Neural cell (in vitro differentiated cells): ENCODE measurements around the gene CEMIP. TPM values are rescaled to one million over a fixed set of nuclear protein-coding genes. Genes with fewer than 3 reads are reported as not detected.

Experiments
- H2AFZ ChIP-seq: fragments of 200-600, 300-800 bp; sonication (generic), shearing (Covaris generic); 2 replicates; pipeline ENCODE4 v1.6.0; 2014; ENCODE audit warnings: low read depth, mild to moderate bottlenecking, antibody characterized with exemption, low read length, moderate library complexity
- H3F3A ChIP-seq: fragments of 200-600 bp; shearing (Covaris generic); 2 replicates; pipeline ENCODE4 v1.6.1; 2016; ENCODE audit warnings: mild to moderate bottlenecking, moderate library complexity, mixed read lengths, antibody characterized with exemption, low read length; ENCODE audit not compliant: insufficient read depth, poor library complexity, severe bottlenecking
- H3K27ac ChIP-seq: fragments of 200-600, 300-800 bp; sonication (generic), shearing (Covaris generic); 2 replicates; pipeline ENCODE4 v1.5.1; 2014; ENCODE audit warnings: mild to moderate bottlenecking, low read length, moderate library complexity
- H3K27me3 ChIP-seq: fragments of 300-800, 200-600 bp; sonication (generic), shearing (Covaris generic); 2 replicates; pipeline ENCODE4 v1.6.0; 2014; ENCODE audit warnings: mild to moderate bottlenecking, low read depth, low read length, moderate library complexity; ENCODE audit not compliant: insufficient read depth
- H3K36me3 ChIP-seq: fragments of 300-800, 200-600 bp; sonication (generic), shearing (Covaris generic); 2 replicates; pipeline ENCODE4 v1.5.1; 2014; ENCODE audit warnings: mild to moderate bottlenecking, antibody characterized with exemption, low read length, moderate library complexity; ENCODE audit not compliant: insufficient read depth
- H3K4me2 ChIP-seq: fragments of 300-800, 200-600 bp; sonication (generic), shearing (Covaris generic); 2 replicates; pipeline ENCODE4 v1.6.0; 2014; ENCODE audit warnings: mild to moderate bottlenecking, low read length
- H3K4me3 ChIP-seq: fragments of 300-800, 200-600 bp; sonication (generic), shearing (Covaris generic); 2 replicates; pipeline ENCODE4 v1.5.1; 2014; ENCODE audit warnings: mild to moderate bottlenecking, low read length, moderate library complexity
- H3K79me2 ChIP-seq: fragments of 200-600 bp; shearing (Covaris generic); replicated peaks from 2 replicates; pipeline ENCODE4 v1.6.0; 2014; ENCODE audit warnings: mild to moderate bottlenecking, low read length, moderate library complexity; ENCODE audit not compliant: insufficient read depth
- H3K9ac ChIP-seq: fragments of 300-800, 200-600 bp; sonication (generic), shearing (Covaris generic); 2 replicates; pipeline ENCODE4 v1.6.1; 2016; ENCODE audit warnings: mild to moderate bottlenecking, low read length, mixed read lengths
- H3K9me2 ChIP-seq: fragments of 200-600 bp; shearing (Covaris generic); 2 replicates; pipeline ENCODE4 v1.6.1; 2016; ENCODE audit warnings: mild to moderate bottlenecking, low read length, mixed read lengths; ENCODE audit not compliant: insufficient read depth
- H3K9me3 ChIP-seq: fragments of 200-600, 300-800 bp; sonication (generic), shearing (Covaris generic); 2 replicates; pipeline ENCODE4 v1.6.1; 2016; ENCODE audit warnings: mild to moderate bottlenecking, mixed run types, low read length, moderate library complexity, mixed read lengths
- H4K20me1 ChIP-seq: fragments of 200-600 bp; shearing (Covaris generic); 2 replicates; pipeline ENCODE4 v1.6.1; 2016; ENCODE audit warnings: mild to moderate bottlenecking, mixed run types; ENCODE audit not compliant: insufficient read depth
- CTCF ChIP-seq: fragments of 450-650 bp; IDR thresholded peaks from 2 replicates; pipeline ENCODE4 v1.5.1; 2014; ENCODE audit warnings: antibody characterized with exemption, mild to moderate bottlenecking, moderate library complexity; ENCODE audit not compliant: poor library complexity, severe bottlenecking
- EP300 ChIP-seq: fragments of 450-650 bp; conservative IDR thresholded peaks from 2 replicates; pipeline ENCODE4 v1.6.1; 2014; ENCODE audit warnings: antibody characterized with exemption, mild to moderate bottlenecking, moderate library complexity; ENCODE audit not compliant: poor library complexity, severe bottlenecking
- EZH2 ChIP-seq: fragments of 200-600, 300-800 bp; shearing (Covaris generic), sonication (generic); IDR thresholded peaks from 2 replicates; pipeline ENCODE4 v1.6.1; 2014; ENCODE audit warnings: antibody characterized with exemption, low read length, borderline replicate concordance, mild to moderate bottlenecking; ENCODE audit not compliant: insufficient read depth, poor library complexity, severe bottlenecking
- MXI1 ChIP-seq: fragments of 450-650 bp; conservative IDR thresholded peaks from 2 replicates; pipeline ENCODE4 v1.6.1; 2014; ENCODE audit warnings: antibody characterized with exemption, mild to moderate bottlenecking; ENCODE audit not compliant: poor library complexity, severe bottlenecking
- POLR2AphosphoS5 ChIP-seq: IDR thresholded peaks from 2 replicates; pipeline ENCODE4 v1.6.1; 2012
- RAD21 ChIP-seq: fragments of 450-650 bp; conservative IDR thresholded peaks from 2 replicates; pipeline ENCODE4 v1.6.1; 2014; ENCODE audit warnings: antibody characterized with exemption, mild to moderate bottlenecking, moderate library complexity
- REST ChIP-seq: IDR thresholded peaks from 2 replicates; pipeline ENCODE4 v1.6.1; 2012; ENCODE audit warnings: borderline replicate concordance
- SMC3 ChIP-seq: fragments of 450-650 bp; conservative IDR thresholded peaks from 2 replicates; pipeline ENCODE4 v1.6.1; 2014; ENCODE audit warnings: antibody characterized with exemption, mild to moderate bottlenecking, moderate library complexity; ENCODE audit not compliant: poor library complexity
- TAF1 ChIP-seq: IDR thresholded peaks from 2 replicates; pipeline ENCODE4 v1.6.1; 2012; ENCODE audit warnings: low read depth
- polyA plus RNA-seq: library from polyadenylated mRNA; depleted of rRNA; stranded (reverse); fragments of >200 nt; gene quantifications from 2 replicates; pipeline ENCODE4 v1.2.3, GENCODE V29; 2014

The CEMIP gene
- polyA plus RNA-seq, 1 donor from 2014 or later, result 0.04 TPM

- no peak for TF ChIP-seq POLR2AphosphoS5
- TF ChIP-seq TAF1, result no peak
- TF ChIP-seq EZH2, result no peak
- TF ChIP-seq EP300, result no peak
- TF ChIP-seq REST, result no peak
- no peak for TF ChIP-seq RAD21
- no peak for TF ChIP-seq MXI1
- TF ChIP-seq CTCF, result no peak
- TF ChIP-seq SMC3, result no peak
- Histone ChIP-seq H3K9me2 (no peaks in the 10 kb centered on the region), H3K9me3 (no peaks in the 10 kb centered on the region), H3K36me3 (peaks cover 4% of the 10 kb centered on the region), H4K20me1 (no peaks in the 10 kb centered on the region), H2AFZ (no peak overlapping the region), H3F3A (no peaks in the 10 kb centered on the region), H3K4me3 (no peak overlapping the region), H3K79me2 (no peaks in the 10 kb centered on the region), H3K9ac (no peak overlapping the region), H3K27ac (no peak overlapping the region), H3K4me2 (no peak overlapping the region), H3K27me3 (no peaks in the 10 kb centered on the region)
Measured at GRCh38 chr15:80949756-80950155, 170.6 kb downstream of the CEMIP start.

GRCh38 chr15:80950291-80951078 is 171.3 kb downstream of the CEMIP start:
- Histone ChIP-seq H3K27me3 (no peaks in the 10 kb centered on the region), H3K4me3 (no peak overlapping the region), H3K9ac (no peak overlapping the region), H3K36me3 (peaks cover 4% of the 10 kb centered on the region), H2AFZ (no peak overlapping the region), H3K79me2 (no peaks in the 10 kb centered on the region), H3K9me2 (no peaks in the 10 kb centered on the region), H3F3A (no peaks in the 10 kb centered on the region), H4K20me1 (no peaks in the 10 kb centered on the region), H3K27ac (no peak overlapping the region), H3K4me2 (no peak overlapping the region), H3K9me3 (no peaks in the 10 kb centered on the region)
- TF ChIP-seq RAD21 (no peak), SMC3 (no peak), TAF1 (no peak), EP300 (no peak), REST (no peak), CTCF (no peak), EZH2 (no peak), MXI1 (no peak), POLR2AphosphoS5 (no peak)
